GM18498 (cell line): ENCODE measurements around the gene CPAMD8.

Experiments used
- ATAC-seq: cut with Tn5 transposase; IDR thresholded peaks from one replicate; pipeline ENCODE4 v1.9.1; 2021; ENCODE audit warnings: mild to moderate bottlenecking, moderate library complexity; ENCODE audit not compliant: unreplicated experiment

Gene CPAMD8

DNA sequence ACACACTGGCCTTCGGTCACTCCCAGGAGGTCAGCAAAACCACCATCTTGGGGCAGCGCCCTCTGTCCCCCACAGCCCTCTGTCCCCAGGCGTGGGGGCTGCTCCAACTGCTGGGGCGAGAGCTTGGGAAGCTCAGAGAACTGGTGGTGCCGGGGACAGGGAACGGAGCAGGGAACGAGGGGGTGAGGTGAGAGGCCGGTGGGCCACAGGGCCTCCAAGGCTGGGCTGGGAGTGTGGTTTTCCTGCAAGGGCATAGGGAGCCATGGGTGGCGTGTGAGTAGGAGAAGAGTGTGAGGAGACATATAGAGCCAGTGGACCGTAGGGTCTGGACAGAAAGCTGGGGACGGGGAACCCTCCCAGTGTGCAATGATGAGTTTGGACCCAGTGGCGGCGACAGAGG is 103.7 kb downstream of the CPAMD8 start:
- no peak for ATAC-seq

- ATAC-seq: no peak
These were observed 104.0 kb downstream of the CPAMD8 start for GRCh38 chr19:16922592-16922934.

DNA sequence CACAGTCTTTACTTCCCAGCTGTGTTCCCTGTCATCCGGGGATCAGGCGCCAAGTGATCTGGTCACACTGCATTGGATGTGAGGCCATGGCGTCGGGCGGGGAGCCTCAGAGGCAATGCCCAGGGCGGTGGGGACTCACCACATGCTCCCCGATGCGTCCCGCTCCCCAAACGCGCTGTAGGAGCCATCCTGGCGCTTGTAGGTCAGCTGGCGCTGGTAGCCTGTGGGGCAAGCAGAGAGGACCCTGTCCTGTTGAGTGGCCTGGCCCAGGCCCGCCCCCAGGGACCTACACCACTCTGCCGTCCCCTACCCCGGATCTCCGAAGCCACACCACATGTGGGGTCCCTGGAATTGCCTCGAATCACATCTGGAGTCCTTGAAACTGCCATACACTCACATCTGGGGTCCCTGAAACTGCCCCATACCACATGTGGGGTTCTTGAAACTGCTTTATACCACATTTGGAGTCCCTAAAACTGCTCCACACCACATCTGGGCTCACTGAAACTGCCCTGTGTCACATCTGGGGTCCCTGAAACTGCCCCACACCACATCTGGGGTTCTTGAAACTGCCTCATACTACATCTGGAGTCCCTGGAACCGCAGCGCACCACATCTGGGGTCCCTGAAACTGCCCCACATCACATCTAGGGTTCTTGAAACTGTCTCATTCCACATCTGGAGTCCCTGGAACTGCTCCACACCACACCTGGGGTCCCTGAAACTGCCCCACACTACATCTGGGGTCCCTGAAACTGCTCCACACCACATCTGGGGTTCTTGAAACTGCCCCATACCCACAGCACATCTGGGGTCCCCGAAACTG is 104.6 kb downstream of the CPAMD8 start:
- no peak for ATAC-seq

- ATAC-seq: no peak
These were observed 105.6 kb downstream of the CPAMD8 start for GRCh38 chr19:16920816-16921529.

GRCh38 chr19:16919496-16919895 is 107.1 kb downstream of the CPAMD8 start:
- no peak for ATAC-seq

GRCh38 chr19:16917401-16917800 is 109.2 kb downstream of the CPAMD8 start:
- ATAC-seq: no peak

DNA sequence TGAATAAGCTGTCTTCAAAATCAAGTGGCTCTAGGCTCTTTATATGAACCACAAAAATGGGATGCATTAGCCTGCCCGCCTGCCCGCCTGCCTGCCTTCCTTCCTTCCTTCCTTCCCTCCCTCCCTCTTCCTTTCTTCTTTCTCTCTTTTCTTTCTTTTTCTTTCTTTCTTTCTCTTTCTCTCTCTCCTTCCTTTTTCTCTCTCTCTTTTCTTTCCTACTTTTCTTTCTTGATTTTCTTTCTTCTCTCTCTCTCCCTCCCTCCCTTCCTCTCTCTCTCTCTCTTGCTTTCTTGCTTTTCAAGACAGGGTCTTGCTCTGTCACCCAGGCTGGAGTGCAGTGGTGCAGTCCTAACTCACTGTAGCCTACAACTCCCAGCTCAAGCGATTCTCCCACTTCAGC is 110.9 kb downstream of the CPAMD8 start:
- ATAC-seq: no peak

GRCh38 chr19:16915135-16915534 is 111.5 kb downstream of the CPAMD8 start:
- no peak for ATAC-seq

- ATAC-seq: no peak
These were observed 112.2 kb downstream of the CPAMD8 start for GRCh38 chr19:16914421-16914820.

- ATAC-seq: no peak
These were observed 113.8 kb downstream of the CPAMD8 start for GRCh38 chr19:16912780-16913179.

- ATAC-seq: no peak
These were observed 115.6 kb downstream of the CPAMD8 start for GRCh38 chr19:16911046-16911445.

- ATAC-seq: no peak
These were observed 117.9 kb downstream of the CPAMD8 start for GRCh38 chr19:16908759-16909158.

GRCh38 chr19:16904599-16904998 is 122.0 kb downstream of the CPAMD8 start:
- no peak for ATAC-seq

- no peak for ATAC-seq
These were observed 123.3 kb downstream of the CPAMD8 start for GRCh38 chr19:16903347-16903746.

DNA sequence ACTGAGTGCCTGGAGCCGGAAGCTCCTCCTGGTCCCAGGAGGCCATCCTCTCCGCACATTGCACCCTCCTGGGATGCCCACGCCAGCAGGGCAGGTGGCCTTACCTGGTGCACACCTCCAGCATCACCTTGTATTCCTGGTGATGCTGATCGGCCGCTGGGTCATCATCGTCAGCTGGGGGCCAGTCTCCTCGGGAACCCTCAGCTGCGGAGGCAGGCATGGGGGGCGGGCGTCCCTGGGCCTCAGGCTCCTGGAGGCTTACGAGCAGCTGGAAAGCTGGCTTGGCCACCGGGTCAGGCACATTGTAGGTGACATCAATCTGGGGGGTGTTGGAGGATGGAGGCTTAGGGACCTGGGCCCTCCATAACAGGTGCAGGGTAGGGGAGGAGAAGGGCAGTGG is 124.1 kb downstream of the CPAMD8 start:
- ATAC-seq: no peak

- no peak for ATAC-seq
These were observed 125.0 kb downstream of the CPAMD8 start for GRCh38 chr19:16901491-16902175.

- ATAC-seq: no peak
These were observed 127.0 kb downstream of the CPAMD8 start for GRCh38 chr19:16899566-16900075.

DNA sequence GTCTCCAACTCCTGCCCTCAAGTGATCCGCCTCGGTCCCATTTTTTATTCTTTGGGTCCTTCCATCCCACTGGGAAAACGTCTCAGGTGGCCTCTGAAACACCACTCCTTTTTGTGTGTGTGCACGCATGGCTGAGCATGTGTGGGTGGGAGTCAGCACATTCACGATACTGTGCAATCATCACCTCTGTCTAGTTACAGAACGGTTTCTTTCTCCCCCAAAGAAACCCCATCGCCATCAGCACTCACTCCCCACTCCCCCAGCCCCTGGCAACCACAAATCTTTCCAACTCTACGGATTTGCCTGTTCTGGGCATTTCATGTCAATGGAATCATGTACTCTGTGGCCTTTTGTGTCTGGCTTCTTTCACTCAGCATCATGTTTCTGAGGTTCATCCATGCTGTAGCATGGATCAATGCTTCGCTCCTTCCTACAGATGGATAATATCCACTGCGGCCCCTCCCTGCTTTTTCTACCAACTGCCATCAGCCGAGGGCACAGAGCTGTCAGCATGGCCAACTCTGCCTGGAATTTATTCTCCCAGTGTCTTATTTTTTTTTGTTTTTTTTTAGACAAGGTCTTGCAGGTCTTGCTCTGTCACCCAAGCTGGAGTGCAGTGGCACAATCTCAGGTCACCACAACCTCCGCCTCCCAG is 128.1 kb downstream of the CPAMD8 start:
- ATAC-seq: no peak

DNA sequence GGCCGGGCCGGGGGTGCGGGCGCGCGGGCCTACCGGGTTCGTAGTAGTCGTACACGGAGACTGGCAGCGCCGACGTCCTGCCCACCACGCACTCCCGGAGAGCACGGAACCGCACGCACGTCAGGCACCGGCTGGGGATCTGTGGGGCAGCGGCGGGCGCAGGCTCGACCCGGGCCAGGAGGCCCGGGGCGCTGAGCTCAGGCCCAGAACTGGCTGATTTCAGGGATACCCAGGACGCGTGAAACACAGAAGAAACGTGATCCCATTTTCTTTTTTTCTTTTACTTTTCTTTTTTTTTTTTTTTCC is 128.8 kb downstream of the CPAMD8 start:
- ATAC-seq: no peak

DNA sequence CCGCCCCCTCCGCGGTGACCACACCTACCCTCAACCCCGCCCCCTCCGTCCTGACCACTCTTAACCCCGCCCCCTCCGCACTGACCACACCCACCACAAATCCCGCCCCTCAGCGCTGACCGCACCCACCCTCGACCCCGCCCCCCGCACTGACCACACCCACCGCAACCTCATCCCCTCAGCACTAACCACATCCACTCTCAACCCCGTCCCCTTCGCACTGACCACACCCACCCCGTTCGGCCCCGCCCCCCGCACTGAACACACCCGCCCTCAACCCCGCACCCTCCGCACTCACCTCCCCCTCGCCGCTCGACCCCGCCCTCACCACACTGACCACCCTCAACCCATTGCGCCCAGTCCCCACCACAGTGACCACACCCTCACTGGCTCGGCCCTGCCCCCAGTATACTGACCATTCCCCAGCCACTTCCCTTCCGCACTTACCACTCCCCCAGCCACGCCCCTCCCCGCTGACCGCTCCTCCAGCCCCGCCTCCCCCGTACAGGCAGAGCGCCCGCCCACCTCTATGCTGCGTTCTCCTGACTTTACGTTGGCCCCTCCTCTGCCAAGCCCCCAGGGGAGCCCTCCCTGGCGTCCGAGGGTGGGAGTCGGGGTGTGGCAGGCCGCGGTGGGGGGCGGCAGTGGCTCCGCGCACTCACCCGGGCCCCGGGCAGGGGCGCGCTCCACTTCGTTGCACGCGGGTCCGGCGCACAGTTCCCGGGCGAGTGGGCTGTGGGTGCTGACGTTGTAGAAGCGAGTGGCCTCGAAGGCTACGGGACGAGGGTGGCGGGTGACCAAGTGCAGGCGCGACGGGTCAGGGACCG is 129.4 kb downstream of the CPAMD8 start:
- peak; percentile 66 for ATAC-seq
